K562 (cell line): ENCODE data around the gene EXOC6. TPM values are rescaled to one million over a fixed set of nuclear protein-coding genes. Genes with fewer than 3 reads are reported as not detected.
A peak's percentile ranks its signal among the peaks of the same experiment; 100 is the strongest.

Experiments used
- ATAC-seq: fragments of 200-7000 bp; cut with Tn5 transposase; 3 replicates; pipeline ENCODE4 v1.9.1; 2020; ENCODE audit warnings: moderate library complexity
- BruUV-seq: library from RNA; stranded (reverse); fragments of 400-500 nt; replicated peaks from 2 replicates; lab custom pipeline; 2021; lab: Mats Ljungman, UMichigan
- CTCF ChIA-PET: fragments of 300-600 bp; formaldehyde crosslinking; extraction: SDS; loops from one replicate; lab custom pipeline; 2021; ENCODE audit warnings: low intra/inter-chr PET ratio; lab: Yijun Ruan, JAX
- POLR2A ChIA-PET: fragments of 300-600, 350-650 bp; sonication (Branson Sonifier 250); formaldehyde crosslinking; extraction: SDS; loops from one replicate; lab custom pipeline; 2021; ENCODE audit warnings: antibody characterized with exemption, inconsistent platforms; lab: Yijun Ruan, JAX
- DNase-seq, 4 experiments: peaks; one replicate each; pipeline versions ENCODE4 v3.0.0 to v3.0.0-alpha.2; 2011 to 2018; ENCODE audit warnings: low spot score in 3 of 4, mixed read lengths in 3 of 4; ENCODE audit errors: extremely low read depth in 1 of 4
- FAIRE-seq: peaks from 2 replicates; lab custom pipeline; 2011; peaks lifted over from hg19 to GRCh38; lab: Jason Lieb, UNC
- H2AFZ ChIP-seq: 2 replicates; pipeline ENCODE4 v1.6.0; 2011; ENCODE audit warnings: low read depth, low read length, control low read depth, inconsistent platforms
- H3K27ac ChIP-seq: fragments of 200-600 bp; 3 replicates; pipeline ENCODE4 v1.8.0; 2011; ENCODE audit warnings: low read depth, mild to moderate bottlenecking, control low read depth, inconsistent platforms, low read length, moderate library complexity, mixed read lengths; ENCODE audit errors: extremely low read depth
- H3K27me3 ChIP-seq, 2 experiments: fragments of 300-600 bp in 1 of 2; 2 replicates in 1 of 2; 3 replicates in 1 of 2; pipeline versions ENCODE4 v1.6.0 to v1.8.0; 2011; ENCODE audit warnings: inconsistent platforms in 2 of 2, low read length in 2 of 2, mild to moderate bottlenecking in 1 of 2, mixed read lengths in 1 of 2, moderate library complexity in 1 of 2; ENCODE audit not compliant: control insufficient read depth in 2 of 2, insufficient read depth in 2 of 2
- H3K36me3 ChIP-seq: fragments of 300-600 bp; 3 replicates; pipeline ENCODE4 v1.8.0; 2011; ENCODE audit warnings: mild to moderate bottlenecking, low read length, inconsistent platforms; ENCODE audit not compliant: control insufficient read depth, insufficient read depth
- H3K4me1 ChIP-seq, 2 experiments: fragments of 200-600 bp in 1 of 2; replicated peaks in 1 of 2; 2 replicates in 1 of 2; 3 replicates in 1 of 2; pipeline versions ENCODE4 v1.5.1 to v1.8.0; 2011; ENCODE audit warnings: inconsistent platforms in 2 of 2, low read length in 2 of 2, mild to moderate bottlenecking in 1 of 2, mixed read lengths in 1 of 2, moderate library complexity in 1 of 2; ENCODE audit not compliant: control insufficient read depth in 2 of 2, insufficient read depth in 2 of 2
- H3K4me2 ChIP-seq: 2 replicates; pipeline ENCODE4 v1.6.1; 2011; ENCODE audit warnings: low read length, control low read depth, inconsistent platforms, mixed read lengths; ENCODE audit not compliant: insufficient read depth
- H3K4me3 ChIP-seq: fragments of 200-600 bp; sonication (generic), shearing (Covaris generic); 2 replicates; pipeline ENCODE4 v1.5.1; 2016; ENCODE audit warnings: control low read depth, inconsistent platforms
- H3K79me2 ChIP-seq: fragments of 200-600 bp; 3 replicates; pipeline ENCODE4 v1.8.0; 2011; ENCODE audit warnings: low read length, inconsistent platforms; ENCODE audit not compliant: control insufficient read depth, insufficient read depth
- H3K9ac ChIP-seq, 2 experiments: 2 replicates each; pipeline versions ENCODE4 v1.6.0 to v1.6.1; 2011; ENCODE audit warnings: low read depth in 2 of 2, low read length in 2 of 2, control low read depth in 1 of 2, inconsistent platforms in 1 of 2, mild to moderate bottlenecking in 1 of 2, mixed read lengths in 1 of 2; ENCODE audit not compliant: insufficient read depth in 1 of 2
- H3K9me1 ChIP-seq: one replicate; pipeline ENCODE4 v1.6.0; 2011; ENCODE audit warnings: inconsistent platforms, mild to moderate bottlenecking, low read length, moderate library complexity; ENCODE audit not compliant: control insufficient read depth, insufficient read depth
- H3K9me3 ChIP-seq: replicated peaks from 2 replicates; pipeline ENCODE4 v1.5.1; 2011; ENCODE audit warnings: low read depth, low read length, inconsistent platforms; ENCODE audit not compliant: control insufficient read depth, insufficient read depth
- H4K20me1 ChIP-seq: replicated peaks from 2 replicates; pipeline ENCODE4 v1.6.1; 2011; ENCODE audit warnings: low read length, inconsistent platforms, mixed read lengths; ENCODE audit not compliant: control insufficient read depth, insufficient read depth
- DMBX1 ChIP-seq: fragments of 250-450 bp; sonication (Bioruptor Pico); IDR thresholded peaks from 2 replicates; pipeline ENCODE4 v1.8.0; 2022; ENCODE audit warnings: inconsistent platforms, mild to moderate bottlenecking, moderate library complexity, borderline replicate concordance
- ERF ChIP-seq: fragments of 450-650 bp; formaldehyde crosslinking; IDR thresholded peaks from 2 replicates; pipeline ENCODE4 v1.4.0; 2020; ENCODE audit warnings: mild to moderate bottlenecking, mixed read lengths
- HDAC1 ChIP-seq, 2 experiments: fragments of 450-650 bp; IDR thresholded peaks; 2 replicates each; pipeline ENCODE4 v1.6.1; 2016 to 2017; ENCODE audit warnings: inconsistent platforms in 1 of 2, mild to moderate bottlenecking in 1 of 2, moderate library complexity in 1 of 2
- HDGF ChIP-seq: fragments of 450-650 bp; IDR thresholded peaks from 2 replicates; pipeline ENCODE4 v1.6.1; 2016
- HLTF ChIP-seq: fragments of 450-650 bp; IDR thresholded peaks from 2 replicates; pipeline ENCODE4 v1.6.1; 2016
- KDM1A ChIP-seq, 2 experiments: fragments of 450-650 bp; IDR thresholded peaks; 2 replicates each; pipeline ENCODE4 v1.6.1; 2016; ENCODE audit warnings: mild to moderate bottlenecking in 2 of 2
- MAFF ChIP-seq: IDR thresholded peaks from 2 replicates; pipeline ENCODE4 v1.6.1; 2012; ENCODE audit warnings: low read length, improper control_type of control experiment
- NR2C1 ChIP-seq, 2 experiments: fragments of 450-650 bp; IDR thresholded peaks; 2 replicates each; pipeline ENCODE4 v1.6.1; 2017; ENCODE audit warnings: mild to moderate bottlenecking in 2 of 2, antibody characterized with exemption in 1 of 2, inconsistent platforms in 1 of 2, missing compliant biosample characterization in 1 of 2, missing genetic modification characterization in 1 of 2
- RFX1 ChIP-seq: fragments of 450-650 bp; IDR thresholded peaks from 2 replicates; pipeline ENCODE4 v1.6.1; 2016; ENCODE audit warnings: mild to moderate bottlenecking, moderate library complexity
- SMAD2 ChIP-seq: fragments of 150-350 bp; IDR thresholded peaks from 2 replicates; pipeline ENCODE4 v1.6.1; 2014; ENCODE audit warnings: low read depth, mild to moderate bottlenecking, low read length
- ZFP30 ChIP-seq: fragments of 250-450 bp; sonication (Bioruptor Pico); IDR thresholded peaks from 2 replicates; pipeline ENCODE4 v1.8.0; 2022; ENCODE audit warnings: moderate library complexity, mild to moderate bottlenecking, inconsistent platforms, borderline replicate concordance
- ZNF134 ChIP-seq: fragments of 250-450 bp; sonication (Bioruptor Pico); conservative IDR thresholded peaks from 2 replicates; pipeline ENCODE4 v1.4.0; 2020
- WGBS: fragments of 100-300 bp; shearing (Covaris generic); methylation state at CpG from one replicate; pipeline ENCODE4 v1.1.6; 2016; ENCODE audit warnings: low coverage, mixed read lengths; ENCODE audit not compliant: insufficient coverage; ENCODE audit errors: missing lambda C conversion rate; 5-methylcytosine and 5-hydroxymethylcytosine counted together
- in situ Hi-C: fragments of 300-500 bp; cut with MboI; formaldehyde crosslinking; loops from 4 replicates; pipeline ENCODE4 v1.15.0; 2018; ENCODE audit warnings: inconsistent platforms, mixed read lengths
- intact Hi-C: fragments of 100-400 bp; cut with micrococcal nuclease; formaldehyde crosslinking; loops from 2 replicates; pipeline ENCODE4 v1.14.2; 2022
- polyA plus RNA-seq, 8 experiments: library from polyadenylated mRNA; depleted of rRNA in 4 of 8; stranded (reverse) in 5 of 8; unstranded in 3 of 8; fragments of >200 nt; fragmentation: Nextera tagmentation in 2 of 8; fragmentation: Illumina TruSeq in 1 of 8; extraction: Ambion mirVana in 2 of 8; extraction: Trizol in 1 of 8; gene quantifications; 2 replicates each; pipeline versions ENCODE4 v1.2.1 to v1.2.3, GENCODE V29; 2011 to 2014; ENCODE audit warnings: inconsistent platforms in 1 of 8, missing spikeins in 1 of 8
- total RNA-seq, 7 experiments: library from RNA; depleted of rRNA in 6 of 7; stranded (reverse); fragments of >200 nt in 6 of 7; fragmentation: Illumina TruSeq in 2 of 7; extraction: Trizol in 2 of 7; gene quantifications; 2 replicates each; pipeline versions ENCODE4 v1.2.1 to v1.2.3, GENCODE V29; 2011 to 2021; ENCODE audit warnings: low replicate concordance in 1 of 7
- TF ChIP-seq, protein P1 (sequence below): fragments of 450-650 bp; IDR thresholded peaks from 2 replicates; pipeline ENCODE4 v1.6.1; 2017; ENCODE audit warnings: mild to moderate bottlenecking, moderate library complexity
- TF ChIP-seq, protein P2 (sequence below): IDR thresholded peaks from 3 replicates; pipeline ENCODE4 v1.6.1; 2011; ENCODE audit warnings: borderline replicate concordance, mild to moderate bottlenecking, moderate library complexity; ENCODE audit not compliant: insufficient read length; ENCODE audit errors: extremely low read depth
- TF ChIP-seq, protein P3 (sequence below): sonication (generic); formaldehyde crosslinking; IDR thresholded peaks from 2 replicates; pipeline ENCODE4 v1.8.1; 2023; ENCODE audit warnings: mild to moderate bottlenecking, missing genetic modification reagents
- TF ChIP-seq, protein P4 (sequence below), 2 experiments: fragments of 450-650 bp in 1 of 2; sonication (generic) in 1 of 2; formaldehyde crosslinking; conservative IDR thresholded peaks; 2 replicates each; pipeline versions ENCODE4 v1.4.0 to v1.8.1; 2020 to 2022; ENCODE audit warnings: mild to moderate bottlenecking in 1 of 2, missing genetic modification reagents in 1 of 2

The EXOC6 gene
- total and polyA plus RNA-seq, 9 of the 15 experiments (the other 6 are each of a cell fraction or from before 2014, with no cell fraction given) = 13.9 to 42.8 (median 24.9) TPM

DNA sequence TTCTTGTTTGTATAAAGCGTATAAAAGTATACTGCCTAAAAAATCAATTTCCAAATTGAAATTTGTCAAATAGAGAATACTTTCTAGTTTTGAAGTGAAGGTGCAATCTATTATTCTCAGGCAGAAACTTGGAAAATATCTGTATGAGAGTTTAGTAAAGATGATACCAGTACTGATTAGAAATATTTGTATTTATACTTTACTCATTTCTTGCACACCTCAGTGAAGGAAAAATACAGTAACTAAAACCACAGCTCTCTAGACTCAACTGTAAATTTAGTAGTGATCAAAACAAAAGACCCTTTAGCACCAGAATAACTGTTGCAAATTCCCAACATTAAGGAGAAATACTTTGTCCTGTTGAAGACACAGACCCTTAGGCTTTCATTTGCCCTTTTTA is 140.9 kb downstream of the EXOC6 start:
- H3K9me1 ChIP-seq = no peaks in the 10 kb centered on the region
- intact Hi-C loops (no loop called here), in situ Hi-C loops (no loop called here)
- ATAC-seq = no peak
- H3K9me3 ChIP-seq = no peaks in the 10 kb centered on the region
- H3K36me3 ChIP-seq = no peaks in the 10 kb centered on the region
- H3K4me2 ChIP-seq = no peak overlapping the region
- no TSS peak for BruUV-seq
- H3K27ac ChIP-seq = peak overlapping the region; percentile 74; the same call in 2 of the 3 replicates
- H3K27me3 ChIP-seq = no peaks in the 10 kb centered on the region
- ChIA-PET POLR2A (no interaction called here), CTCF (no interaction called here)
- 93% methylated on average over 1 of the region's 1 CpG for WGBS
- no peak overlapping the region for H3K9ac ChIP-seq
- H3K4me1 ChIP-seq = peaks cover 0 to 20% of the 10 kb centered on the region in 2 experiments; a peak in 2 of 5 replicates
- no peaks in the 10 kb centered on the region for H3K79me2 ChIP-seq
- TF ChIP-seq, protein P1, sequence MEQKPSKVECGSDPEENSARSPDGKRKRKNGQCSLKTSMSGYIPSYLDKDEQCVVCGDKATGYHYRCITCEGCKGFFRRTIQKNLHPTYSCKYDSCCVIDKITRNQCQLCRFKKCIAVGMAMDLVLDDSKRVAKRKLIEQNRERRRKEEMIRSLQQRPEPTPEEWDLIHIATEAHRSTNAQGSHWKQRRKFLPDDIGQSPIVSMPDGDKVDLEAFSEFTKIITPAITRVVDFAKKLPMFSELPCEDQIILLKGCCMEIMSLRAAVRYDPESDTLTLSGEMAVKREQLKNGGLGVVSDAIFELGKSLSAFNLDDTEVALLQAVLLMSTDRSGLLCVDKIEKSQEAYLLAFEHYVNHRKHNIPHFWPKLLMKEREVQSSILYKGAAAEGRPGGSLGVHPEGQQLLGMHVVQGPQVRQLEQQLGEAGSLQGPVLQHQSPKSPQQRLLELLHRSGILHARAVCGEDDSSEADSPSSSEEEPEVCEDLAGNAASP = no peak
- TF ChIP-seq HDGF = no peak
- TF ChIP-seq NR2C1 (IDR thresholded peaks at IDR 0.05) = no peak
- TF ChIP-seq NR2C1 (tag; IDR thresholded peaks at IDR 0.05) = no peak
- TF ChIP-seq HDAC1 (IDR thresholded peaks at IDR 0.05) = no peak
- no peak for TF ChIP-seq ZFP30 (CRISPR knock-in tag)
- TF ChIP-seq, protein P2, sequence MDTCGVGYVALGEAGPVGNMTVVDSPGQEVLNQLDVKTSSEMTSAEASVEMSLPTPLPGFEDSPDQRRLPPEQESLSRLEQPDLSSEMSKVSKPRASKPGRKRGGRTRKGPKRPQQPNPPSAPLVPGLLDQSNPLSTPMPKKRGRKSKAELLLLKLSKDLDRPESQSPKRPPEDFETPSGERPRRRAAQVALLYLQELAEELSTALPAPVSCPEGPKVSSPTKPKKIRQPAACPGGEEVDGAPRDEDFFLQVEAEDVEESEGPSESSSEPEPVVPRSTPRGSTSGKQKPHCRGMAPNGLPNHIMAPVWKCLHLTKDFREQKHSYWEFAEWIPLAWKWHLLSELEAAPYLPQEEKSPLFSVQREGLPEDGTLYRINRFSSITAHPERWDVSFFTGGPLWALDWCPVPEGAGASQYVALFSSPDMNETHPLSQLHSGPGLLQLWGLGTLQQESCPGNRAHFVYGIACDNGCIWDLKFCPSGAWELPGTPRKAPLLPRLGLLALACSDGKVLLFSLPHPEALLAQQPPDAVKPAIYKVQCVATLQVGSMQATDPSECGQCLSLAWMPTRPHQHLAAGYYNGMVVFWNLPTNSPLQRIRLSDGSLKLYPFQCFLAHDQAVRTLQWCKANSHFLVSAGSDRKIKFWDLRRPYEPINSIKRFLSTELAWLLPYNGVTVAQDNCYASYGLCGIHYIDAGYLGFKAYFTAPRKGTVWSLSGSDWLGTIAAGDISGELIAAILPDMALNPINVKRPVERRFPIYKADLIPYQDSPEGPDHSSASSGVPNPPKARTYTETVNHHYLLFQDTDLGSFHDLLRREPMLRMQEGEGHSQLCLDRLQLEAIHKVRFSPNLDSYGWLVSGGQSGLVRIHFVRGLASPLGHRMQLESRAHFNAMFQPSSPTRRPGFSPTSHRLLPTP = no peak
- TF ChIP-seq, protein P3, sequence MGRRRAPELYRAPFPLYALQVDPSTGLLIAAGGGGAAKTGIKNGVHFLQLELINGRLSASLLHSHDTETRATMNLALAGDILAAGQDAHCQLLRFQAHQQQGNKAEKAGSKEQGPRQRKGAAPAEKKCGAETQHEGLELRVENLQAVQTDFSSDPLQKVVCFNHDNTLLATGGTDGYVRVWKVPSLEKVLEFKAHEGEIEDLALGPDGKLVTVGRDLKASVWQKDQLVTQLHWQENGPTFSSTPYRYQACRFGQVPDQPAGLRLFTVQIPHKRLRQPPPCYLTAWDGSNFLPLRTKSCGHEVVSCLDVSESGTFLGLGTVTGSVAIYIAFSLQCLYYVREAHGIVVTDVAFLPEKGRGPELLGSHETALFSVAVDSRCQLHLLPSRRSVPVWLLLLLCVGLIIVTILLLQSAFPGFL (CRISPR knock-in tag) = no peak
- no peak for TF ChIP-seq HLTF
- TF ChIP-seq, protein P4, sequence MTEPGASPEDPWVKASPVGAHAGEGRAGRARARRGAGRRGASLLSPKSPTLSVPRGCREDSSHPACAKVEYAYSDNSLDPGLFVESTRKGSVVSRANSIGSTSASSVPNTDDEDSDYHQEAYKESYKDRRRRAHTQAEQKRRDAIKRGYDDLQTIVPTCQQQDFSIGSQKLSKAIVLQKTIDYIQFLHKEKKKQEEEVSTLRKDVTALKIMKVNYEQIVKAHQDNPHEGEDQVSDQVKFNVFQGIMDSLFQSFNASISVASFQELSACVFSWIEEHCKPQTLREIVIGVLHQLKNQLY (CRISPR knock-in tag; conservative IDR thresholded peaks at IDR 0.05) = no peak
- no peak for TF ChIP-seq RFX1
- TF ChIP-seq DMBX1 (CRISPR knock-in tag) = no peak
- TF ChIP-seq KDM1A (IDR thresholded peaks at IDR 0.05) = no peak
- no peak for TF ChIP-seq SMAD2
- TF ChIP-seq ERF = no peak
- no peak for TF ChIP-seq ZNF134
- no peak for TF ChIP-seq MAFF
- no peak for FAIRE-seq
- no peaks in the 10 kb centered on the region for H4K20me1 ChIP-seq
- DNase-seq = no peak
- H2AFZ ChIP-seq = 0 out of 2 replicates have a peak overlapping the region, but pooled peaks have one; percentile 29
- H3K4me3 ChIP-seq = no peak overlapping the region
